ENCODE results near the gene CXCR6.
"Not testable (repeated sequence)": the region's sequence is repeated elsewhere in the genome, so short reads cannot be mapped to it uniquely, and the experiment has no call there.

GRCh38 chr3:45997499-45997898 is 54.2 kb downstream of the CXCR6 start:
- TF ChIP-seq CTCF, POLR2AphosphoS5 (IDR thresholded peaks at IDR 0.05): not testable (repeated sequence)
